Progenitor cell of endocrine pancreas (in vitro differentiated cells): Measurements from ENCODE around the gene RAB14. TPM values are rescaled to one million over a fixed set of nuclear protein-coding genes. Genes with fewer than 3 reads are reported as not detected.

ENCODE experiments used
- DNase-seq: peaks from one replicate; pipeline ENCODE4 v3.0.0; 2021; ENCODE audit warnings: low spot score; ENCODE audit not compliant: unreplicated experiment
- H3K27ac Mint-ChIP-seq: 2 replicates; pipeline ENCODE4 v1.8.0; 2021; ENCODE audit warnings: mild to moderate bottlenecking, moderate library complexity, mixed read lengths
- H3K27me3 Mint-ChIP-seq: 2 replicates; pipeline ENCODE4 v1.8.0; 2021; ENCODE audit warnings: mixed read lengths
- H3K36me3 Mint-ChIP-seq: 2 replicates; pipeline ENCODE4 v1.8.0; 2022; ENCODE audit warnings: mixed read lengths; ENCODE audit not compliant: insufficient read depth
- H3K4me1 Mint-ChIP-seq: 2 replicates; pipeline ENCODE4 v1.8.0; 2021; ENCODE audit warnings: low read depth, mixed read lengths
- H3K4me3 Mint-ChIP-seq: 2 replicates; pipeline ENCODE4 v1.8.0; 2021; ENCODE audit warnings: low read depth, mild to moderate bottlenecking, moderate library complexity, mixed read lengths
- H3K9me3 Mint-ChIP-seq: 2 replicates; pipeline ENCODE4 v1.8.0; 2021; ENCODE audit warnings: low read depth, mixed read lengths
- total RNA-seq: library from RNA; stranded (reverse); gene quantifications from 2 replicates; pipeline ENCODE4 v1.2.1, GENCODE V29; 2021
- TF ChIP-seq, protein P1 (sequence below): fragments of 200-600 bp; sonication (generic); IDR thresholded peaks from one replicate; pipeline ENCODE4 v1.5.0; 2021; ENCODE audit warnings: antibody characterized with exemption, mild to moderate bottlenecking; ENCODE audit not compliant: unreplicated experiment

Gene RAB14
- total RNA-seq, 1 donor from 2014 or later, result 53.7 TPM

DNA sequence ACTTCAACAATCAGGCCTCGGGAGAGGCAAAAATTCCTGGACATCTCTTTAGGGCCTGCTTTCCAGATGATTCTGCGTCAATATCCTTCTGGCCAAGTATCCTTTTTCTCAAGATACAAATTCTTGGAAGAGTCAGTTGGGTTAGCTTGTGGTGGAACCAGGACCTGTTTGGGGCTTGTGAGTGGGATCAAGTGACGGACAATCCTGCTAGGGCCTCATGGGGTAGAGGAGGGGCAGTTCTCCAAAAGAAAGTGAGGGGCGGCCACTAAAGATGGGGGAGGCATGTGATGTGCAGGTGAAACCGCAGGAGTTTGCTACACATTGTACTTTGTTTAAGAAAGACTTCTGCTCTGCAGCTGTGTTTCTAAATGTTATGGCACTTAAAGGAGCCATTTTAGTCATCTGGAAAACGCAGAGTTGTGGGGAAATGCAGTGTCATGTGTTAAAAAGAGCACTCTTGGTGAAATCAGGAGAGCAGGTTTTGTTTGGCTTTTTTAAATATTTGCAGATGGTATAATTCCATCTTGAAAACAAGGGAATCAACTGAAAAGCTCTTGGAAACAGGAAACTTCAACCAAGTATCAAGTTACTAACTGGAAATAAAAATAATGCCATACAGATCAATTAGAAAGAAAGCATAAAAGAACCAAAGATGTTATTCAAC is 38.9 kb upstream of the RAB14 start:
- Mint-ChIP-seq H3K4me1 (peaks cover 11% of the 10 kb centered on the region), H3K27me3 (no peaks in the 10 kb centered on the region), H3K27ac (no peak overlapping the region), H3K9me3 (peaks cover 4% of the 10 kb centered on the region), H3K4me3 (no peak overlapping the region), H3K36me3 (peaks cover 2% of the 10 kb centered on the region)
- no peak for DNase-seq
- TF ChIP-seq, protein P1, sequence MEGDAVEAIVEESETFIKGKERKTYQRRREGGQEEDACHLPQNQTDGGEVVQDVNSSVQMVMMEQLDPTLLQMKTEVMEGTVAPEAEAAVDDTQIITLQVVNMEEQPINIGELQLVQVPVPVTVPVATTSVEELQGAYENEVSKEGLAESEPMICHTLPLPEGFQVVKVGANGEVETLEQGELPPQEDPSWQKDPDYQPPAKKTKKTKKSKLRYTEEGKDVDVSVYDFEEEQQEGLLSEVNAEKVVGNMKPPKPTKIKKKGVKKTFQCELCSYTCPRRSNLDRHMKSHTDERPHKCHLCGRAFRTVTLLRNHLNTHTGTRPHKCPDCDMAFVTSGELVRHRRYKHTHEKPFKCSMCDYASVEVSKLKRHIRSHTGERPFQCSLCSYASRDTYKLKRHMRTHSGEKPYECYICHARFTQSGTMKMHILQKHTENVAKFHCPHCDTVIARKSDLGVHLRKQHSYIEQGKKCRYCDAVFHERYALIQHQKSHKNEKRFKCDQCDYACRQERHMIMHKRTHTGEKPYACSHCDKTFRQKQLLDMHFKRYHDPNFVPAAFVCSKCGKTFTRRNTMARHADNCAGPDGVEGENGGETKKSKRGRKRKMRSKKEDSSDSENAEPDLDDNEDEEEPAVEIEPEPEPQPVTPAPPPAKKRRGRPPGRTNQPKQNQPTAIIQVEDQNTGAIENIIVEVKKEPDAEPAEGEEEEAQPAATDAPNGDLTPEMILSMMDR, result no peak

DNA sequence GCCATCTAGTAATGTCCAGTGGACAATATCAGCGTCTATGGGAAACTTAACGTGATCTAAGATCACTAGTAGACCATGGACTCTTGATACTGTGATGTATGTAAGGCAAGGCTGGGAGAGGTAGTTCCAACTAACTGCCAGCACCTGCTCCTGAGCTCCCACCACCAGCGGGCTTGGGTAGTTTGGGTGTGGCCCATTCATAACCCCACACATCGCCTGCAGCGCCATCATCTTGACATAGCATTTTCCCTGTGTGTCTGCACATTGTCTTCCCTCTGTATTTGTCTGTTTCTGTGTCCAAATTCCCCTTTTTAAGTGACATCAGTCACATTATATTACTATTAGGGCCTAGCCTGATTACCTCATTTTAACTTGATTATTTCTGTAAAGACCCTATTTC is 38.2 kb upstream of the RAB14 start:
- TF ChIP-seq, protein P1, result no peak
- Mint-ChIP-seq H3K4me3 (no peak overlapping the region), H3K27me3 (no peaks in the 10 kb centered on the region), H3K9me3 (peaks cover 4% of the 10 kb centered on the region), H3K36me3 (peaks cover 2% of the 10 kb centered on the region), H3K27ac (no peak overlapping the region), H3K4me1 (peaks cover 11% of the 10 kb centered on the region)
- DNase-seq, result no peak

DNA sequence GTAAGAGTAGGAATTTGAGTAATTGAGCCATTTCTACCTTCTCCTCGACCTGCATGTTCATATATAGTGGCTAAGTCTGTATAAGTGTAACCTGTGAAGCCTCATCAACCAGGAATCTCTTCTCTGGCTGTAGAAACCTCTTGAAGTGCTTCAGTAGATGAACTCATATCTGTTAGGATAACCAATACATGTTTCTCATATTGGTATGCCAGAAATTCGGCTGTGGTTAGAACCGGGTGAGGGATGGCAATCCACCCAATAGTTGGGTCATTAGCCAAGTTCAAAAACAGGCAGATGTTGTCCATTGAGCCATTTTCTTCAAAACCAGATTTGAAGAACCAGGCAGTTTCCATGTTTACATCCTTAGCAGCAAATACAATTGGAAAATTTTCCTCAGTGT is 37.4 kb upstream of the RAB14 start:
- no peaks in the 10 kb centered on the region for H3K27me3 Mint-ChIP-seq
- DNase-seq, result no peak
- H3K4me3 Mint-ChIP-seq, result no peak overlapping the region
- H3K27ac Mint-ChIP-seq, result no peak overlapping the region
- peaks cover 3% of the 10 kb centered on the region for H3K9me3 Mint-ChIP-seq
- peaks cover 2% of the 10 kb centered on the region for H3K36me3 Mint-ChIP-seq
- TF ChIP-seq, protein P1, result no peak
- H3K4me1 Mint-ChIP-seq, result peaks cover 11% of the 10 kb centered on the region

DNA sequence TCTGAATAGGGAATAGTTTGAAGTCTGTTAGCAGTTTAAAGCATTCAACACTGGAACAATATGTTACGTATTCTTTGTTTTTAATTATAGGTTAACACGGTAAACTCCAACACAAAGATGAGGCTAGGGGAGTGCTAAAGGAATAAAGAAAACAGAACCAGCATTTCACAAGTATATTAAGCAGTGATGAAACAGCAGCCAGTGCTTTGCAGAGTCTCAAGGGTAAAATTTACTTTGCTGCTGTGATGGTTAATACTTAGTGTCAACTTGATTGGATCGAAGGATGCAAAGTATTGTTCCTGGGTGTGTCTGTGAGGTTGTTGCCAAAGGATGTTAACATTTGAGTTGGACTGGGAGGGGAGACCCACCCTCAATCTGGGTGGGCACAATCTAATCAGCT is 36.2 kb upstream of the RAB14 start:
- Mint-ChIP-seq H3K4me3 (no peak overlapping the region), H3K36me3 (no peaks in the 10 kb centered on the region), H3K9me3 (no peaks in the 10 kb centered on the region), H3K4me1 (peaks cover 11% of the 10 kb centered on the region), H3K27me3 (no peaks in the 10 kb centered on the region), H3K27ac (no peak overlapping the region)
- TF ChIP-seq, protein P1, result no peak
- DNase-seq, result no peak

DNA sequence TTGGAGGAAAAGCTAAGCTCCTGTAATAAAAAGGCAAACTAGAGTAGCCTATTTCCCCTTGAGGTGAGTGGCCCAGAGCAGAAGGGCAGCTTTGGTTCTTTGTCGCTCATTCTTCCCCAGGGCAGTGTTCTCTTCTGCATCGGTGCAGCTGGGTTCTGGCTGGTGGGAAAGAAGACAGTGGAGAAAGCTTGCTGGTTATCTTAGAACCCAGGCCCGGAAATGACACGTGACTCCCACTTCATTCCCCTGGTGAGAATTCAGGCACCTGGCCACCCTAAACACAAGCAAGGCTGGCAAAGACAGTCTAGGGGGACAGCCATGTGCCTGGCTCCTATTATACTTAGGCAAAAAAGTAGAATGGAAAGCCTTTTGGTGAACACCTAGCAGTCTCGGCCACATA is 33.8 kb upstream of the RAB14 start:
- H3K27ac Mint-ChIP-seq, result no peak overlapping the region
- no peaks in the 10 kb centered on the region for H3K27me3 Mint-ChIP-seq
- no peaks in the 10 kb centered on the region for H3K9me3 Mint-ChIP-seq
- TF ChIP-seq, protein P1, result no peak
- H3K36me3 Mint-ChIP-seq, result no peaks in the 10 kb centered on the region
- DNase-seq, result no peak
- H3K4me3 Mint-ChIP-seq, result no peak overlapping the region
- peaks cover 7% of the 10 kb centered on the region for H3K4me1 Mint-ChIP-seq
